HepG2 (cell line): ENCODE measurements around the gene MOBP. TPM values are rescaled to one million over a fixed set of nuclear protein-coding genes. Genes with fewer than 3 reads are reported as not detected.

Experiments used
- GTF3A ChIP-seq: sonication (generic); formaldehyde crosslinking; conservative IDR thresholded peaks from 2 replicates; pipeline ENCODE4 v1.4.0; 2020; ENCODE audit warnings: mild to moderate bottlenecking, missing genetic modification reagents
- REST ChIP-seq, 2 experiments: IDR thresholded peaks; 2 replicates each; pipeline ENCODE4 v1.6.1; 2011 to 2012; ENCODE audit warnings: low read length in 2 of 2, borderline replicate concordance in 1 of 2, low read depth in 1 of 2, mild to moderate bottlenecking in 1 of 2, moderate library complexity in 1 of 2
- ZHX1 ChIP-seq: sonication (generic); formaldehyde crosslinking; IDR thresholded peaks from 2 replicates; pipeline ENCODE4 v1.8.1; 2022; ENCODE audit warnings: low read depth, mild to moderate bottlenecking, missing genetic modification reagents
- ZNF276 ChIP-seq: sonication (generic); formaldehyde crosslinking; IDR thresholded peaks from 2 replicates; pipeline ENCODE4 v1.4.0; 2020; ENCODE audit warnings: mild to moderate bottlenecking, low read depth, missing genetic modification reagents
- ZNF296 ChIP-seq: sonication (generic); formaldehyde crosslinking; conservative IDR thresholded peaks from 2 replicates; pipeline ENCODE4 v1.5.0; 2020; ENCODE audit warnings: mild to moderate bottlenecking, missing genetic modification reagents
- ZNF660 ChIP-seq: sonication (generic); formaldehyde crosslinking; IDR thresholded peaks from 2 replicates; pipeline ENCODE4 v1.5.1; 2020; ENCODE audit warnings: mild to moderate bottlenecking, low read depth, missing genetic modification reagents, borderline replicate concordance
- polyA plus RNA-seq, 8 experiments: library from polyadenylated mRNA; depleted of rRNA in 3 of 8; stranded (reverse) in 7 of 8; unstranded in 1 of 8; fragments of >200 nt; fragmentation: Illumina TruSeq in 4 of 8; extraction: Trizol in 4 of 8; gene quantifications; 2 replicates each; pipeline versions ENCODE4 v1.2.1 to v1.2.3, GENCODE V29; 2011 to 2016; ENCODE audit warnings: low read depth in 4 of 8, missing spikeins in 1 of 8, mixed read lengths in 1 of 8; ENCODE audit not compliant: insufficient read depth in 1 of 8
- total RNA-seq, 5 experiments: library from RNA; depleted of rRNA; stranded (reverse); fragments of >200 nt; fragmentation: Illumina TruSeq; extraction: Trizol; gene quantifications; 2 replicates each; pipeline ENCODE4 v1.2.3, GENCODE V29; 2016; ENCODE audit warnings: low read depth in 1 of 5

Gene MOBP
- total and polyA plus RNA-seq, 2 of the 13 experiments (the other 11 are each of a cell fraction or from before 2014, with no cell fraction given): not detected

GRCh38 chr3:39531665-39532064 is 64.2 kb downstream of the MOBP start (continued):
- no peak for TF ChIP-seq ZNF276 (CRISPR knock-in tag)
- TF ChIP-seq ZNF660 (CRISPR knock-in tag): no peak
- TF ChIP-seq ZHX1 (CRISPR knock-in tag): no peak
- no peak for TF ChIP-seq ZNF296 (CRISPR knock-in tag)
- TF ChIP-seq GTF3A: no peak
- TF ChIP-seq REST (IDR thresholded peaks at IDR 0.05; ENCODE audit: borderline replicate concordance in 1 of 2, low read depth in 1 of 2, low read length in 2 of 2): no peak
- TF ChIP-seq, all 625 proteins: peak for 3
